H9 (cell line): ENCODE measurements around the gene CDH4. TPM values are rescaled to one million over a fixed set of nuclear protein-coding genes. Genes with fewer than 3 reads are reported as not detected.

Source experiments
- DNase-seq: peaks from one replicate; pipeline ENCODE4 v3.0.0-alpha.2; 2017
- H2AFZ ChIP-seq: one replicate; pipeline ENCODE4 v1.6.1; 2013; ENCODE audit warnings: mild to moderate bottlenecking, low read length, control low read depth, moderate library complexity
- H2AK5ac ChIP-seq: 2 replicates; pipeline ENCODE4 v1.6.1; 2013; ENCODE audit warnings: low read length, control low read depth, mixed read lengths; ENCODE audit not compliant: insufficient read length
- H2BK120ac ChIP-seq: one replicate; pipeline ENCODE4 v1.6.1; 2013; ENCODE audit warnings: low read depth, mild to moderate bottlenecking, low read length, control low read depth, inconsistent platforms; ENCODE audit not compliant: poor library complexity, severe bottlenecking
- H2BK12ac ChIP-seq: 2 replicates; pipeline ENCODE4 v1.6.1; 2013; ENCODE audit warnings: low read length, control low read depth, mixed read lengths, low read depth; ENCODE audit not compliant: insufficient read length
- H2BK15ac ChIP-seq: 2 replicates; pipeline ENCODE4 v1.6.1; 2013; ENCODE audit warnings: low read depth, low read length, control low read depth
- H2BK20ac ChIP-seq: one replicate; pipeline ENCODE4 v1.6.1; 2013; ENCODE audit warnings: low read depth, mild to moderate bottlenecking, low read length, control low read depth, inconsistent platforms; ENCODE audit not compliant: poor library complexity, severe bottlenecking
- H2BK5ac ChIP-seq: 2 replicates; pipeline ENCODE4 v1.6.1; 2013; ENCODE audit warnings: low read length, control low read depth, mixed read lengths; ENCODE audit not compliant: insufficient read length
- H3K14ac ChIP-seq: 2 replicates; pipeline ENCODE4 v1.6.1; 2013; ENCODE audit warnings: low read length, control low read depth; ENCODE audit not compliant: insufficient read depth
- H3K18ac ChIP-seq: 2 replicates; pipeline ENCODE4 v1.6.1; 2013; ENCODE audit warnings: low read depth, mild to moderate bottlenecking, mixed read lengths, low read length, control low read depth; ENCODE audit not compliant: insufficient read length
- H3K23ac ChIP-seq: 2 replicates; pipeline ENCODE4 v1.6.1; 2013; ENCODE audit warnings: low read length, control low read depth, mixed read lengths, low read depth; ENCODE audit not compliant: insufficient read length
- H3K23me2 ChIP-seq: 2 replicates; pipeline ENCODE4 v1.6.1; 2013; ENCODE audit warnings: low read depth, mild to moderate bottlenecking, mixed read lengths, low read length, control low read depth; ENCODE audit not compliant: insufficient read length, poor library complexity, severe bottlenecking
- H3K27ac ChIP-seq: 2 replicates; pipeline ENCODE4 v1.5.1; 2013; ENCODE audit warnings: low read length, control low read depth, mixed read lengths, low read depth; ENCODE audit not compliant: insufficient read length
- H3K27me3 ChIP-seq: 2 replicates; pipeline ENCODE4 v1.6.1; 2013; ENCODE audit warnings: low read length, control low read depth, inconsistent platforms; ENCODE audit not compliant: insufficient read depth
- H3K4ac ChIP-seq: 2 replicates; pipeline ENCODE4 v1.6.1; 2013; ENCODE audit warnings: low read depth, mild to moderate bottlenecking, control low read depth, inconsistent platforms, low read length, moderate library complexity
- H3K4me1 ChIP-seq: 2 replicates; pipeline ENCODE4 v1.6.1; 2013; ENCODE audit warnings: low read length, control low read depth, inconsistent platforms; ENCODE audit not compliant: insufficient read depth
- H3K4me2 ChIP-seq: 2 replicates; pipeline ENCODE4 v1.6.1; 2013; ENCODE audit warnings: low read length, control low read depth, mixed read lengths; ENCODE audit not compliant: insufficient read length, insufficient read depth
- H3K56ac ChIP-seq: 2 replicates; pipeline ENCODE4 v1.6.1; 2013; ENCODE audit warnings: low read depth, mild to moderate bottlenecking, mixed read lengths, low read length, control low read depth; ENCODE audit not compliant: insufficient read length
- H3K79me1 ChIP-seq: 2 replicates; pipeline ENCODE4 v1.6.1; 2013; ENCODE audit warnings: low read depth, mild to moderate bottlenecking, moderate library complexity, low read length, control low read depth, inconsistent platforms; ENCODE audit not compliant: insufficient read depth, poor library complexity, severe bottlenecking
- H3K79me2 ChIP-seq: 2 replicates; pipeline ENCODE4 v1.6.1; 2013; ENCODE audit warnings: low read length, control low read depth, inconsistent platforms; ENCODE audit not compliant: insufficient read depth
- H3K9ac ChIP-seq: 2 replicates; pipeline ENCODE4 v1.6.1; 2013; ENCODE audit warnings: low read length, control low read depth, mixed read lengths; ENCODE audit not compliant: insufficient read length; ENCODE audit errors: extremely low read depth
- H3K9me3 ChIP-seq: one replicate; pipeline ENCODE4 v1.6.1; 2013; ENCODE audit warnings: low read depth, low read length, inconsistent platforms; ENCODE audit not compliant: control insufficient read depth
- H3T11ph ChIP-seq: one replicate; pipeline ENCODE4 v1.6.1; 2013; ENCODE audit warnings: mild to moderate bottlenecking, low read length, control low read depth, inconsistent platforms
- H4K20me1 ChIP-seq: one replicate; pipeline ENCODE4 v1.6.1; 2013; ENCODE audit not compliant: control insufficient read depth, insufficient read length, insufficient read depth
- H4K5ac ChIP-seq: 2 replicates; pipeline ENCODE4 v1.6.1; 2013; ENCODE audit warnings: low read depth, mild to moderate bottlenecking, mixed read lengths, low read length, control low read depth; ENCODE audit not compliant: insufficient read length
- H4K8ac ChIP-seq: replicated peaks from 2 replicates; pipeline ENCODE4 v1.6.1; 2013; ENCODE audit warnings: low read length, control low read depth, mixed read lengths, low read depth; ENCODE audit not compliant: insufficient read length
- H4K91ac ChIP-seq: 2 replicates; pipeline ENCODE4 v1.6.1; 2013; ENCODE audit warnings: low read depth, mild to moderate bottlenecking, moderate library complexity, mixed read lengths, low read length, control low read depth; ENCODE audit not compliant: insufficient read length
- H3K27ac Mint-ChIP-seq, 3 experiments: 2 replicates in 2 of 3; 3 replicates in 1 of 3; pipeline ENCODE4 v1.8.0; 2020 to 2021; ENCODE audit warnings: mixed read lengths in 3 of 3, mild to moderate bottlenecking in 1 of 3, moderate library complexity in 1 of 3
- H3K27me3 Mint-ChIP-seq: 2 replicates; pipeline ENCODE4 v1.8.0; 2021; ENCODE audit warnings: low read depth, mild to moderate bottlenecking, moderate library complexity, mixed read lengths
- H3K36me3 Mint-ChIP-seq, 3 experiments: 2 replicates in 2 of 3; 3 replicates in 1 of 3; pipeline ENCODE4 v1.8.0; 2020 to 2021; ENCODE audit warnings: low read depth in 3 of 3, mixed read lengths in 3 of 3; ENCODE audit not compliant: insufficient read depth in 1 of 3
- H3K4me1 Mint-ChIP-seq, 2 experiments: 2 replicates each; pipeline ENCODE4 v1.8.0; 2020; ENCODE audit warnings: mixed read lengths in 2 of 2
- H3K4me3 Mint-ChIP-seq, 2 experiments: 2 replicates in 1 of 2; 3 replicates in 1 of 2; pipeline ENCODE4 v1.8.0; 2020 to 2021; ENCODE audit warnings: mild to moderate bottlenecking in 2 of 2, mixed read lengths in 2 of 2, moderate library complexity in 1 of 2
- H3K9me3 Mint-ChIP-seq, 2 experiments: 2 replicates in 1 of 2; 3 replicates in 1 of 2; pipeline ENCODE4 v1.8.0; 2020; ENCODE audit warnings: mild to moderate bottlenecking in 2 of 2, mixed read lengths in 2 of 2, moderate library complexity in 1 of 2
- CTCF ChIP-seq: fragments of 200-600 bp; sonication (generic); conservative IDR thresholded peaks from 3 replicates; pipeline ENCODE4 v1.8.0; 2021; ENCODE audit warnings: antibody characterized with exemption, mild to moderate bottlenecking
- WGBS: extraction: QIAGEN DNeasy Blood & Tissue Kit; methylation state at CpG from one replicate; pipeline ENCODE4 v1.1.7; 2013; ENCODE audit warnings: missing lambda C conversion rate, low lambda C conversion rate, mixed read lengths; ENCODE audit not compliant: insufficient read length; ENCODE audit errors: extremely low coverage; 5-methylcytosine and 5-hydroxymethylcytosine counted together
- total RNA-seq: library from RNA; stranded (reverse); gene quantifications from 2 replicates; pipeline ENCODE4 v1.2.1, GENCODE V29; 2021

The CDH4 gene
- total RNA-seq, 1 experiment from 2014 or later: 3.0 TPM

- Histone ChIP-seq H2BK15ac (no peak overlapping the region), H3K23me2 (no peaks in the 10 kb centered on the region), H3K27ac (no peak overlapping the region), H3K9me3 (no peaks in the 10 kb centered on the region), H3K4ac (no peak overlapping the region), H4K8ac (no peak overlapping the region), H3K4me1 (peaks cover 7% of the 10 kb centered on the region; the same call in 1 of the 2 replicates), H3T11ph (no peak overlapping the region), H2BK5ac (no peak overlapping the region), H4K91ac (no peak overlapping the region), H2BK12ac (no peak overlapping the region), H2AFZ (no peak overlapping the region), H3K23ac (no peak overlapping the region), H3K27me3 (no peaks in the 10 kb centered on the region), H2BK20ac (no peak overlapping the region), H3K79me2 (no peaks in the 10 kb centered on the region), H3K18ac (no peak overlapping the region), H3K9ac (no peak overlapping the region), H3K79me1 (no peaks in the 10 kb centered on the region), H4K20me1 (no peaks in the 10 kb centered on the region), H4K5ac (no peak overlapping the region), H2BK120ac (no peak overlapping the region), H3K4me2 (no peak overlapping the region), H3K14ac (no peak overlapping the region), H2AK5ac (no peak overlapping the region), H3K56ac (no peak overlapping the region)
- no peak for TF ChIP-seq CTCF
- WGBS: no CpG with 5 or more reads among the region's 12 CpGs
- no peaks in the 10 kb centered on the region for H3K36me3 Mint-ChIP-seq
- H3K4me1 Mint-ChIP-seq: peaks cover 34 to 37% of the 10 kb centered on the region in 2 experiments
- no peaks in the 10 kb centered on the region for H3K9me3 Mint-ChIP-seq
- no peak overlapping the region for H3K4me3 Mint-ChIP-seq
- peaks cover 14% of the 10 kb centered on the region for H3K27me3 Mint-ChIP-seq
- H3K27ac Mint-ChIP-seq: no peak overlapping the region
- DNase-seq: no peak
Measured at GRCh38 chr20:61303675-61304074, 51.6 kb downstream of the CDH4 start.
